VCaP (cell line): ENCODE data around the gene RFESD.
"Not testable (repeated sequence)": the region's sequence is repeated elsewhere in the genome, so short reads cannot be mapped to it uniquely, and the experiment has no call there.

ENCODE experiments used
- H3K27ac ChIP-seq: fragments of 450-650 bp; 2 replicates; pipeline ENCODE4 v1.5.1; 2017
- TF ChIP-seq, protein P1 (sequence below): fragments of 450-650 bp; conservative IDR thresholded peaks from 2 replicates; pipeline ENCODE4 v1.5.1; 2017; ENCODE audit warnings: mild to moderate bottlenecking, moderate library complexity

Gene RFESD

DNA sequence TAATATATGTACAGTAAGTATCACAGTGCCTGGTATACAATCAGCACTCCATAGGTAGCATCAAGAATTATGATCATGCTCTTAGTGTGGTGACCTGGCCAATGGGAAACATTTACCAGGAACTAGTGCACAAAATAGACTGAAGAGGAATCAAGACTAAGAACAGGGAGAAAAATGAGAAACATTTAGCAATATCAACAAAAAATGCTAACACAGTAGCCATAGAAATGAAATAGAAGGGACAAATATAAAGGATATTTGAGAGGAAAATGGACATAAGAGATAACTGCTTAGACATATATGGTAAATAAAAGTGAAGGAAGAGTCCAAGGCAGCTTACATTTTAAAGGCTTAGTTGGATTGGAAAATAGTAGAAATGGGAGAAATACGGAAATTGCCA, 52.8 kb downstream of the RFESD start:
- TF ChIP-seq, protein P1, sequence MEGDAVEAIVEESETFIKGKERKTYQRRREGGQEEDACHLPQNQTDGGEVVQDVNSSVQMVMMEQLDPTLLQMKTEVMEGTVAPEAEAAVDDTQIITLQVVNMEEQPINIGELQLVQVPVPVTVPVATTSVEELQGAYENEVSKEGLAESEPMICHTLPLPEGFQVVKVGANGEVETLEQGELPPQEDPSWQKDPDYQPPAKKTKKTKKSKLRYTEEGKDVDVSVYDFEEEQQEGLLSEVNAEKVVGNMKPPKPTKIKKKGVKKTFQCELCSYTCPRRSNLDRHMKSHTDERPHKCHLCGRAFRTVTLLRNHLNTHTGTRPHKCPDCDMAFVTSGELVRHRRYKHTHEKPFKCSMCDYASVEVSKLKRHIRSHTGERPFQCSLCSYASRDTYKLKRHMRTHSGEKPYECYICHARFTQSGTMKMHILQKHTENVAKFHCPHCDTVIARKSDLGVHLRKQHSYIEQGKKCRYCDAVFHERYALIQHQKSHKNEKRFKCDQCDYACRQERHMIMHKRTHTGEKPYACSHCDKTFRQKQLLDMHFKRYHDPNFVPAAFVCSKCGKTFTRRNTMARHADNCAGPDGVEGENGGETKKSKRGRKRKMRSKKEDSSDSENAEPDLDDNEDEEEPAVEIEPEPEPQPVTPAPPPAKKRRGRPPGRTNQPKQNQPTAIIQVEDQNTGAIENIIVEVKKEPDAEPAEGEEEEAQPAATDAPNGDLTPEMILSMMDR, result no peak
- no peak overlapping the region; the same call in 1 of the 2 replicates for H3K27ac ChIP-seq

DNA sequence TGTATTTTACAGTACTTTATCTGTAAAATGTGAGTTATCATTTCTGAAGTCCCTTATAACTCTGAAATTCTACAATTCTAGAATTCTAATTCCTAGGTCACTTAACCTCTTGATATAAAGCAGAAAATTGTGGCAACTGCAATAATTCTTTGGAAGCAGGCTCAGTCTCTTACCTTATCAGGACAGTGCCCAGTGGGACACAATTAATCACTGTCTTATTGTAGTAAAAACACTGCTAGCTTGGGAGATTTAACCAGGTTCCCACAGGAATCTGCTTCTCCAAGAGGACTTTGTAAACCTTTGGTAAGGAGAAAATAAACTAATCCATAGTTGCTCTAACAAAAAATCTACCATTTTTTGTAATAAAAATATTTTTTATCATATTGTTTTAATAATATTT, 54.5 kb downstream of the RFESD start:
- TF ChIP-seq, protein P1, result no peak
- no peak overlapping the region for H3K27ac ChIP-seq

GRCh38 chr5:95704150-95704549, 57.6 kb downstream of the RFESD start:
- TF ChIP-seq, protein P1, result no peak
- no peak overlapping the region for H3K27ac ChIP-seq

- H3K27ac ChIP-seq, result not testable (repeated sequence)
These were observed 59.6 kb downstream of the RFESD start for GRCh38 chr5:95706196-95706595.

DNA sequence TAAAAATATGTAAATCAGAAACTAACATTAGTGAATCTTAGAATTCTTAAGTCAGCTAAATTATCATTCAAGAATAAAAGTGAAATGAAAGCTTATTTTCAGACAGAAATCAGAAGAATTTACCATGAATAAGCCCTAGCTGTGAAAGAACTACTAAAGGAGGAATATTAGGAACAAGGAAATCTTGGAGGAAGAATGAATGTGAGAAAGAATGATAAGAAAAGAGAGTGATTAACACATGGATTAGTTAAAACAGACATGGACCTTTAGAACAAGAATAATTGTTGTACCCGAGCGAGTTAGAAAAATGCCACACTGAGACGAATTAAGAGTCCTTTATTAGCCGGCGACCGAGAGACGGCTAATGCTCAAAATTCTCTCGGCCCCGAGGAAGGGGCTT, 60.5 kb downstream of the RFESD start:
- H3K27ac ChIP-seq, result no peak overlapping the region
- TF ChIP-seq, protein P1, result no peak
